ENCODE measurements around the gene ALOX5AP. TPM values are rescaled to one million over a fixed set of nuclear protein-coding genes. Genes with fewer than 3 reads are reported as not detected.
A peak's percentile ranks its signal among the peaks of the same experiment; 100 is the strongest.

The ALOX5AP gene
- polyA plus RNA-seq, 3 donors: 84.4 to 269 (median 220) TPM

DNA sequence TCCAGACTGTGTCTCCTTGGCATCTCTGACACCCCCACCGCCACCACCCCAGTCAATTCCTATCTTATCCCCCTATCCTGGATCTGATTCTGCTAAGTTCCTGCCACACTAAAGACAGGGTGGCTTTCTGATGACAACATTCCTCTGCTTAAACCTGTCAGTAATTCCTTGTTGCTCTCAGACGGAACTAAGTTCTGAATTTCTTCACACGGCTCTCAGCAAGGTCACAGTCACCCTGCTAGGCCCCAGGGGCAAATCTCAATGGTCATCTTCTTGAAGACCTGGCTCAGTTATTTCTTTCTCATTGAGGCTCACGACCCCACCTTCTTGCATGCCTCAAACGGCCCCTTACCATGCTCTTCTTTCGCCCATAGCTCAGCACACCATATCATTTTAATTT lies 7.6 kb downstream of the ALOX5AP start:
- H3K4me2 ChIP-seq (replicated peaks; ENCODE audit: extremely low read depth, low read length, poor library complexity, severe bottlenecking): no peak overlapping the region
- intact Hi-C loops (cut with micrococcal nuclease): loop anchor here in 1 of 2 donors (10.0 kb wide), 2 partner anchors 48 to 62 kb away; no protein-coding TSS in a partner anchor
- whole genome bisulfite sequencing (ENCODE audit: insufficient coverage): 50% methylated on average over 3 of the region's 6 CpGs

DNA sequence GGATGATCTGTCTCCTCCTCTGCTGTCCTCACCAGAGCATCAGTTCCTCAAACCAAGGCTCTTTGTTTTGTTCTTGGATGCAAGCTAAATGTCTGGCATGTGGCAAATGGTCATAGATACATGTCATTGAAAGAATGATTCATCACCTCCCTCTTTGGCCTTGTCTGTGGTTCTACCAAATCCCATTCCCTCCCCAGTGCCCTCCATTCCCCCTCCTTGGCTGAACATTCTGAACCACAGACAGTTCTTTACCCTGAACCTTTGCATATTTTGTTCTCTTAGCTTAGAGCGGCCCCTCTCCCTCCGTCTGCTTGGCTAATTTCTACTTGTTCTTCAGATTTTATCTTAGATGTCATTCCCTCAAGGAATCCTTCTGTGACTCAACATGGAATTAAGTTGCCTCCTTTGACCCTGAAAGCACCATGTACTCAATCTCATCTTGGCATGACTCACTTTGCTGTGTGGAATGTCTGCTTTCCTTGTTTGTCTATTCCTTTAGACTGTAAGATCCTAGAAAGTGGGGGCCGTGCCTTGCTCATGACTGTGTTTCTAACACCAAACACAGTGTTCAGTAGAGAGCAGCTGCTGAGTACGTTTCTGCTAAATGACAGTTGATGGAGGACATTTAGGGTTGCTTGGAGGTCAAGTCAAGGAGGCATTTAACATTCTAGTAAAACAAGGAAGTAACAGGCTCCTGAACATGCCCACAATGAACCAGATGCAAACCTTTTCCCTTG lies 8.1 kb downstream of the ALOX5AP start:
- WGBS (ENCODE audit: insufficient coverage): 100% methylated on average over 1 of the region's 4 CpGs
- Histone ChIP-seq H3K9ac (ENCODE audit: insufficient read depth, low read length, poor library complexity, severe bottlenecking) (peak overlapping the region; percentile 30), H3K27me3 (ENCODE audit: control insufficient read depth in 2 of 2, insufficient read depth in 2 of 2, low read length in 2 of 2) (no peaks in the 10 kb centered on the region), H3K27ac (ENCODE audit: low read depth in 1 of 2, low read length in 2 of 2) (peak overlapping the region; percentile 56 to 85), H3K79me2 (ENCODE audit: insufficient read depth, low read length) (peaks cover 67% of the 10 kb centered on the region), H3K4me2 (replicated peaks; ENCODE audit: extremely low read depth, low read length, poor library complexity, severe bottlenecking) (no peak overlapping the region), H2AFZ (ENCODE audit: insufficient read depth, low read depth, low read length, poor library complexity, severe bottlenecking) (no peak overlapping the region), H3K9me3 (replicated peaks in 1 of 2; ENCODE audit: control insufficient read depth in 1 of 2, insufficient read depth in 1 of 2, low read length in 2 of 2) (no peaks in the 10 kb centered on the region), H4K20me1 (ENCODE audit: insufficient read depth, low read length) (no peaks in the 10 kb centered on the region), H3K4me3 (replicated peaks in 1 of 3; ENCODE audit: low read depth in 2 of 3, low read length in 3 of 3) (no peak overlapping the region), H3K4me1 (ENCODE audit: control insufficient read depth in 1 of 2, insufficient read depth in 2 of 2, low read length in 2 of 2) (peaks cover 91 to 99% of the 10 kb centered on the region in 2 donors), H3K36me3 (replicated peaks in 1 of 2; ENCODE audit: control insufficient read depth in 1 of 2, insufficient read depth in 2 of 2, low read length in 2 of 2) (peaks cover 7% of the 10 kb centered on the region in 2 donors)
- no peak for TF ChIP-seq CTCF (IDR thresholded peaks at IDR 0.05)
- Mint-ChIP-seq H3K36me3 (peaks cover 52 to 54% of the 10 kb centered on the region in 2 donors), H3K4me3 (peak overlapping the region; percentile 25 to 53), H3K4me1 (peaks cover 92% of the 10 kb centered on the region), H3K27me3 (ENCODE audit: low read depth in 3 of 3) (peaks cover 7 to 13% (median 10%) of the 10 kb centered on the region in 3 donors), H3K9me3 (no peaks in the 10 kb centered on the region), H3K27ac (peak overlapping the region; percentile 83 to 98 (median 95))
- DNase-seq: peak; percentile 88 to 92 (median 91)
- intact Hi-C loops (cut with micrococcal nuclease): loop anchor here (2.0 to 10.0 kb wide), 4 partner anchors 31 to 69 kb away; no protein-coding TSS in a partner anchor

More for the DNA sequence above, 7.6 kb downstream of the ALOX5AP start:
- H3K4me3 ChIP-seq (replicated peaks in 1 of 3; ENCODE audit: low read depth in 2 of 3, low read length in 3 of 3): no peak overlapping the region
- H3K27me3 Mint-ChIP-seq (ENCODE audit: low read depth in 3 of 3): peaks cover 10 to 13% (median 10%) of the 10 kb centered on the region in 3 donors
- peak overlapping the region; percentile 25 to 53 for H3K4me3 Mint-ChIP-seq
- peaks cover 55 to 56% of the 10 kb centered on the region in 2 donors for H3K36me3 Mint-ChIP-seq
- H2AFZ ChIP-seq (ENCODE audit: insufficient read depth, low read depth, low read length, poor library complexity, severe bottlenecking): no peak overlapping the region
- H3K9me3 ChIP-seq (replicated peaks in 1 of 2; ENCODE audit: control insufficient read depth in 1 of 2, insufficient read depth in 1 of 2, low read length in 2 of 2): no peaks in the 10 kb centered on the region
- H3K79me2 ChIP-seq (ENCODE audit: insufficient read depth, low read length): peaks cover 70% of the 10 kb centered on the region
- no peaks in the 10 kb centered on the region for H3K27me3 ChIP-seq (ENCODE audit: control insufficient read depth in 2 of 2, insufficient read depth in 2 of 2, low read length in 2 of 2)
- peaks cover 7% of the 10 kb centered on the region in 2 donors for H3K36me3 ChIP-seq (replicated peaks in 1 of 2; ENCODE audit: control insufficient read depth in 1 of 2, insufficient read depth in 2 of 2, low read length in 2 of 2)
- H3K27ac ChIP-seq (ENCODE audit: low read depth in 1 of 2, low read length in 2 of 2): peak overlapping the region; percentile 56 to 85
- peak overlapping the region; percentile 83 to 98 (median 95) for H3K27ac Mint-ChIP-seq
- H4K20me1 ChIP-seq (ENCODE audit: insufficient read depth, low read length): no peaks in the 10 kb centered on the region
- no peak for TF ChIP-seq CTCF (IDR thresholded peaks at IDR 0.05)
- H3K4me1 ChIP-seq (ENCODE audit: control insufficient read depth in 1 of 2, insufficient read depth in 2 of 2, low read length in 2 of 2): peaks cover 91 to 99% of the 10 kb centered on the region in 2 donors
- H3K9me3 Mint-ChIP-seq: no peaks in the 10 kb centered on the region
- H3K4me1 Mint-ChIP-seq: peaks cover 93% of the 10 kb centered on the region
- DNase-seq: peak; percentile 77 to 84 (median 78)
- H3K9ac ChIP-seq (ENCODE audit: insufficient read depth, low read length, poor library complexity, severe bottlenecking): peak overlapping the region; percentile 30
